ENCODE data around the gene CCNY.

The CCNY gene

DNA sequence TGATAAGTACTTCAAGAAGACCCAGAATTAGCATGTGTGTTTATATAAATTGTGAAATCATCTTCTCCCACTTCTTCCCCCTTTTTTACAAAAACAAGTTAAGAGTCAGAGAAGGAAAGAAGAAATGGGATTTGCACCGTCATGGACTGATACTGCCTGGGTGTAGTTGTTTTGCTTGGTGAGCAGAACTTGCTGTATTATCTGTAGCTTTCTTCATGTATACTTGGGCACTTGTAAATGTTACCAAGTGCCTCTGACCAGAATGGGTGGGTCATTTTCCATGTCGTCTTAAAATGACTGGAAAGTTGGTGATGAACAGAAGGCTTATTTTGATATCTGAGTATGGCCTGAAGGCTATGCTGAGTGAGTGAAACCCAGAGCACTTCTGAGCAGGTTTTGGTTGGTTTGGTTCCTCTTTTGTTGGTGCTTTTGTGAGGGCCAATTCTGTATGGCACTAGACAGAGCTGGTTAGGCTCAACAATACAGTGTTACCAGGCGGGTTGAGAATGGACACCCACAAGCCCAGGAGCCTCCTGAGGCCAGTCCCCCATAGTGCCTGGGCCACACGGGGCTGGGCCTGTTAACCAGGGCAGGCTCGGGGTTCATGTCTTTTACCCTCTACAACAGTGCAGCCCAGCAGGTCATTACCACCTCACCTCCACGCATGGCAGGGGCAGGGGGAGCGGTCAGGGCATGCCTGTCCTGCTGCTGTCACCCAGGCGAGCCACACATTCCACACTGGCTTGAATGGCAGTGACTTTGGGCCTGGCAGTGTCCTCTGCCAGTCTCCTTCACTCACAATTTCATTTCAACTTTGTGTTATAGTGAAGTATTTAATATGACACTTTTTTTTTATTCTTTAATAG is 115.1 kb downstream of the CCNY start:
- peaks cover 6% of the 10 kb centered on the region for H3K4me1 ChIP-seq (ENCODE audit: insufficient read depth, insufficient read length)
- no peaks in the 10 kb centered on the region for H3K27me3 ChIP-seq (ENCODE audit: insufficient read depth, insufficient read length)
- H3K4me3 ChIP-seq (ENCODE audit: insufficient read length, low read depth) = no peak overlapping the region
- peaks cover 3% of the 10 kb centered on the region for H3K36me3 ChIP-seq (ENCODE audit: insufficient read depth, insufficient read length, low read length)
- TF ChIP-seq SUZ12 (IDR thresholded peaks at IDR 0.05; ENCODE audit: extremely low read depth, insufficient read depth, insufficient read length) (no peak), YY1 (IDR thresholded peaks at IDR 0.05; ENCODE audit: insufficient read depth, insufficient read length) (no peak), ZNF274 (IDR thresholded peaks at IDR 0.05; ENCODE audit: low read depth, low read length) (no peak)
- peaks cover 2% of the 10 kb centered on the region; the same call in 1 of the 2 replicates for H3K9me3 ChIP-seq (ENCODE audit: insufficient read depth, low read length)
- no peak for DNase-seq (ENCODE audit: low read depth, low spot score)
- H3K9ac ChIP-seq (ENCODE audit: insufficient read length, low read depth) = no peak overlapping the region

DNA sequence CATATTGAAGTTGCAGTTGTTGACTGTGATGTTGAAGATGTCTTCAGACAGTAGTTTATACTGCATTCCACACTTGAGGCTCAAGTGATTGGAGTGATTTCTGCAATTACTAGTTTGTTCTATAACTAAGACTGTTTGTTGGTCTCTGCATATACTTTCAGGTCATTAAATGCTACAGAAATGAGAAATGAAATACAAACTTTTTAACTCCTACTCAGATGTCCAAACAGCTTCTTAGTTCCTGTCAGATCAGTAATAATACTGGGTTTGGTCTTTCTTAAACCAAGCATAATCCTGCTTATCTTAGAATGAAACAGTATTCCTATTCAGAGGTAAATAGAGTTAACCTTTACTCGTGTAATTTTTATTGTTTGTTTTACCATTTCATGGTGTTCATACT is 115.9 kb downstream of the CCNY start:
- Histone ChIP-seq H3K9me3 (ENCODE audit: insufficient read depth, low read length) (no peaks in the 10 kb centered on the region), H3K4me3 (ENCODE audit: insufficient read length, low read depth) (no peak overlapping the region), H3K27me3 (ENCODE audit: insufficient read depth, insufficient read length) (no peaks in the 10 kb centered on the region), H3K36me3 (ENCODE audit: insufficient read depth, insufficient read length, low read length) (peaks cover 3% of the 10 kb centered on the region), H3K4me1 (ENCODE audit: insufficient read depth, insufficient read length) (peaks cover 6% of the 10 kb centered on the region), H3K9ac (ENCODE audit: insufficient read length, low read depth) (no peak overlapping the region)
- DNase-seq (ENCODE audit: low read depth, low spot score) = no peak
- TF ChIP-seq YY1 (IDR thresholded peaks at IDR 0.05; ENCODE audit: insufficient read depth, insufficient read length) = no peak
- TF ChIP-seq ZNF274 (IDR thresholded peaks at IDR 0.05; ENCODE audit: low read depth, low read length) = no peak
- no peak for TF ChIP-seq SUZ12 (IDR thresholded peaks at IDR 0.05; ENCODE audit: extremely low read depth, insufficient read depth, insufficient read length)

DNA sequence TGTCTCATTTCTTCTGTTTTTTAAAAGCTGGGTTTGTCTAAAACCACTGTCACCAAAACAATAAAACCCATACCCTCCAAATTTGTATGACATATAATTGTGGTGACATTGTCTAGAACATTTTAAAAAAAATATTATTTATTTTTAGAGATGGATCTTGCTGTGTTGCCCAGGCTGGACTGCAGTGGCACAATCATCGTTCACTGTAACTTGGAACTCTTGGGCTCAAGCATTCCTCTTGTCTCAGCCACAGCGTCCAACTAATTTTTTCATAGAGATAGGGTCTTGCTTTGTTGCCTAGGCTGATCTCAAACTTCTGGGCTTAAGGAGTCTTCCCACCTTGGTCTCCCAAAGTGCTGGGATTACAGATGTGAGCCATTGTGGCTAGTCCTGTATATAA is 116.5 kb downstream of the CCNY start:
- no peaks in the 10 kb centered on the region for H3K27me3 ChIP-seq (ENCODE audit: insufficient read depth, insufficient read length)
- H3K9me3 ChIP-seq (ENCODE audit: insufficient read depth, low read length) = no peaks in the 10 kb centered on the region
- no peak for DNase-seq (ENCODE audit: low read depth, low spot score)
- H3K9ac ChIP-seq (ENCODE audit: insufficient read length, low read depth) = no peak overlapping the region
- no peak for TF ChIP-seq ZNF274 (IDR thresholded peaks at IDR 0.05; ENCODE audit: low read depth, low read length)
- no peak for TF ChIP-seq YY1 (IDR thresholded peaks at IDR 0.05; ENCODE audit: insufficient read depth, insufficient read length)
- TF ChIP-seq SUZ12 (IDR thresholded peaks at IDR 0.05; ENCODE audit: extremely low read depth, insufficient read depth, insufficient read length) = no peak
- H3K36me3 ChIP-seq (ENCODE audit: insufficient read depth, insufficient read length, low read length) = peaks cover 3% of the 10 kb centered on the region
- H3K4me1 ChIP-seq (ENCODE audit: insufficient read depth, insufficient read length) = peaks cover 6% of the 10 kb centered on the region
- no peak overlapping the region for H3K4me3 ChIP-seq (ENCODE audit: insufficient read length, low read depth)

DNA sequence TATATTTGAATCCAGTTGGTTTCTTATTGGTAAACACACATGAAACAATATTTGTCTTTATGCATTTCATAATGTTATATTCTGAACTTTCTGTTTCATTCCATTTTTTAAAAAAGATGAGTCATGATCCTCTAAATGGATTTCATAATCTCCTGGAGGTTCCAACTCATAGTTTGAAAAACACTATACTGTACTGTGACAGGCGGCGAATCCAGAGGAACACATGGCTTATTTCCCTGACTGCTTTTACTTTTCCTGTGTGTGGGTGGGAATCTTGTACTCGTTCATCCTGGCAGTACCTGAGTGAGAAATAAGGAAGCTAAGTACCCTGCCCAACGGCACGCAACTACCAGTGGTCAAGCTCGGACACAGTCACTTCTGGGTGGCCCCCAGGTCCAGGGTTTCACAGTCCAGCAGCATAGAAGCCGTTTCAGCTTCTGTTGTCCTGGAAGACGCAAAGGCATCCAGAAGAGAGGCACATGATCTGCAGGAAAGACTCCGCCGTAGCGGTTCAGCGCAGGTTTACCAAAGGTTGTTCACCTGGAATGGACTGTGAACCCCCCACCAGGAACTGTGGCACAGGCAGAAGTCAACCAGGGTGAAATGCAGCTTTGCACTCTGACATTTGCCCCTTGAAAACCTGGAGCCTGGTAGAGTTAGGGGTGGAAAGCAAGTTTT is 117.7 kb downstream of the CCNY start:
- peaks cover 6% of the 10 kb centered on the region for H3K4me1 ChIP-seq (ENCODE audit: insufficient read depth, insufficient read length)
- H3K9ac ChIP-seq (ENCODE audit: insufficient read length, low read depth) = no peak overlapping the region
- TF ChIP-seq YY1 (IDR thresholded peaks at IDR 0.05; ENCODE audit: insufficient read depth, insufficient read length) = no peak
- TF ChIP-seq SUZ12 (IDR thresholded peaks at IDR 0.05; ENCODE audit: extremely low read depth, insufficient read depth, insufficient read length) = no peak
- no peak for TF ChIP-seq ZNF274 (IDR thresholded peaks at IDR 0.05; ENCODE audit: low read depth, low read length)
- peaks cover 3% of the 10 kb centered on the region for H3K36me3 ChIP-seq (ENCODE audit: insufficient read depth, insufficient read length, low read length)
- no peak overlapping the region for H3K4me3 ChIP-seq (ENCODE audit: insufficient read length, low read depth)
- no peak for DNase-seq (ENCODE audit: low read depth, low spot score)
- no peaks in the 10 kb centered on the region for H3K27me3 ChIP-seq (ENCODE audit: insufficient read depth, insufficient read length)
- H3K9me3 ChIP-seq (ENCODE audit: insufficient read depth, low read length) = no peaks in the 10 kb centered on the region

DNA sequence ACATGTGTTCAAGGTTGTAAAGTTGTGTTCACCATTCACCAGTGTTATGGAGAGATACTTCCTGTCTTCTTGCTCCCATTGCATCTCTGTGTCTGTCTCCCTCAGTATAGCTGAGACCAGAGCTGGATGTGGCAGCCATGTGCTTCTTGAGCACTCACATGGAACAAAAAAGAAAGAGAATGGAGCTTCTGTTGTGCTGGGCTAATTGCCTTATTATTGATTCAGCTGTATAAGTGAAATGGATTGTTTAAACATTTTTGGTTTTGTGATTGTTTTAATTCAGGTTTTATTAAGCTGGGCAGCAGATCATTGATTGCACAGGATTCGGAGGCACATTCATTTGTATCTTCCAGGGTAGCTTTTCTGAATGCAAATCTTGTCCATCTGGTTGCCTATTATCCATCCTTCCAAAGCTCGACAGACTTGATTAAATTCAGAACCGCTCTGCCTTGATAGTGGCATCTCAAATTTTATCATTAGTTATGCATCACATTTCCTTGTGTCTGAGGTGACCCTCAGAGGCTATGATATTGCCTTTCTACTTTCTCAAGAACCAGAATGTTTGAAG is 119.9 kb downstream of the CCNY start:
- Histone ChIP-seq H3K9me3 (ENCODE audit: insufficient read depth, low read length) (no peaks in the 10 kb centered on the region), H3K27me3 (ENCODE audit: insufficient read depth, insufficient read length) (no peaks in the 10 kb centered on the region), H3K9ac (ENCODE audit: insufficient read length, low read depth) (no peak overlapping the region), H3K4me3 (ENCODE audit: insufficient read length, low read depth) (no peak overlapping the region), H3K36me3 (ENCODE audit: insufficient read depth, insufficient read length, low read length) (peaks cover 3% of the 10 kb centered on the region), H3K4me1 (ENCODE audit: insufficient read depth, insufficient read length) (peaks cover 3% of the 10 kb centered on the region)
- TF ChIP-seq YY1 (IDR thresholded peaks at IDR 0.05; ENCODE audit: insufficient read depth, insufficient read length) (no peak), SUZ12 (IDR thresholded peaks at IDR 0.05; ENCODE audit: extremely low read depth, insufficient read depth, insufficient read length) (no peak), ZNF274 (IDR thresholded peaks at IDR 0.05; ENCODE audit: low read depth, low read length) (no peak)
- DNase-seq (ENCODE audit: low read depth, low spot score) = no peak

DNA sequence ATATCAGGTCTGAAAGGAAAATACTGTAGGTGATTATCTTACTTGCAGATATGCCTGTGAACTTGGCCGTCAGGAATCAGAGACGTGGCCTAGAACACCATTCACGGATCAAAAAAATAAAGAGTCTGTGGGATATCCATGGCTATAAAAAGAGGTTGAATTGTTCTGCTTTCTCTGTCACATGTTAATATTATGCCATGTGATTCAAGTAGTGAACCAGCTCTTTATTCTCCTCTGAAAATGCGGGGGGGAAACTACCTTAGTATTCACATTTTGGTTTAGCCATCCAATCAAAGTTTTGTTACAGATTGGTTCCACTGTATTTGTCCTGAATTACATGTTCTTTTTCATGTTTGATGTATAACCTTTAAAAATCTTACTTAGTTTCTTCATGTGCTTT is 120.5 kb downstream of the CCNY start:
- H3K9me3 ChIP-seq (ENCODE audit: insufficient read depth, low read length) = no peaks in the 10 kb centered on the region
- peaks cover 3% of the 10 kb centered on the region for H3K4me1 ChIP-seq (ENCODE audit: insufficient read depth, insufficient read length)
- H3K36me3 ChIP-seq (ENCODE audit: insufficient read depth, insufficient read length, low read length) = peaks cover 3% of the 10 kb centered on the region
- no peak overlapping the region for H3K4me3 ChIP-seq (ENCODE audit: insufficient read length, low read depth)
- no peak for DNase-seq (ENCODE audit: low read depth, low spot score)
- H3K9ac ChIP-seq (ENCODE audit: insufficient read length, low read depth) = no peak overlapping the region
- TF ChIP-seq SUZ12 (IDR thresholded peaks at IDR 0.05; ENCODE audit: extremely low read depth, insufficient read depth, insufficient read length) (no peak), YY1 (IDR thresholded peaks at IDR 0.05; ENCODE audit: insufficient read depth, insufficient read length) (no peak), ZNF274 (IDR thresholded peaks at IDR 0.05; ENCODE audit: low read depth, low read length) (no peak)
- H3K27me3 ChIP-seq (ENCODE audit: insufficient read depth, insufficient read length) = no peaks in the 10 kb centered on the region
